GM13976 (cell line): ENCODE measurements around the gene HSD11B1.
A peak's percentile ranks its signal among the peaks of the same experiment; 100 is the strongest.

Source experiments
- DNase-seq: peaks from one replicate; pipeline ENCODE4 v3.0.0; 2012; ENCODE audit warnings: low spot score
- CTCF ChIP-seq: IDR thresholded peaks from 2 replicates; pipeline ENCODE4 v1.5.1; 2012; ENCODE audit warnings: borderline replicate concordance, mild to moderate bottlenecking; ENCODE audit not compliant: insufficient read depth; ENCODE audit errors: extremely low read depth, missing control alignments, control extremely low read depth
- in situ Hi-C: fragments of 300-500 bp; cut with MboI; formaldehyde crosslinking; loops from one replicate; pipeline ENCODE4 v1.12.0; 2022; ENCODE audit warnings: low sequenced_read_pairs, mixed read lengths, inconsistent platforms; ENCODE audit not compliant: unreplicated experiment

Gene HSD11B1

GRCh38 chr1:209767096-209767495, 62.5 kb downstream of the HSD11B1 start:
- no peak for DNase-seq
- in situ Hi-C loops, result no loop called here
- TF ChIP-seq CTCF, result no peak

- DNase-seq, result no peak
- in situ Hi-C loops, result no loop called here
- TF ChIP-seq CTCF, result no peak
Observed at GRCh38 chr1:209767706-209768105, 63.1 kb downstream of the HSD11B1 start.

GRCh38 chr1:209768354-209768774, 63.7 kb downstream of the HSD11B1 start:
- DNase-seq, result peak; percentile 79
- TF ChIP-seq CTCF, result no peak
- in situ Hi-C loops, result no loop called here

- no peak for TF ChIP-seq CTCF
- in situ Hi-C loops, result no loop called here
- DNase-seq, result peak; percentile 79
Observed at GRCh38 chr1:209769171-209769904, 64.7 kb downstream of the HSD11B1 start.

- no peak for DNase-seq
- no peak for TF ChIP-seq CTCF
- in situ Hi-C loops, result no loop called here
Observed at GRCh38 chr1:209769971-209770370, 65.3 kb downstream of the HSD11B1 start.

GRCh38 chr1:209770636-209771415, 66.2 kb downstream of the HSD11B1 start:
- TF ChIP-seq CTCF, result no peak
- in situ Hi-C loops, result no loop called here

More at GRCh38 chr1:209770636-209771415, 66.2 kb downstream of the HSD11B1 start:
- no peak for DNase-seq
